ENCODE measurements around the gene BRWD1. TPM values are rescaled to one million over a fixed set of nuclear protein-coding genes. Genes with fewer than 3 reads are reported as not detected.
A peak's percentile ranks its signal among the peaks of the same experiment; 100 is the strongest.

Gene BRWD1
- total and polyA plus RNA-seq, 2 of the 13 experiments (the other 11 are each of a cell fraction or from before 2014, with no cell fraction given): 13.9 to 28.0 TPM

GRCh38 chr21:39183272-39184049 is 130.0 kb downstream of the BRWD1 start, which contains the start of gene PSMG1 (continued):
- peak; percentile 91 for TF ChIP-seq SRSF1 (optimal IDR thresholded peaks at IDR 0.05; ENCODE audit: low read depth, low read length)
- TF ChIP-seq ATF4 (CRISPR knock-in tag; IDR thresholded peaks at IDR 0.05): peak in 1 of 2 experiments; percentile 71; a peak in 2 of 4 replicates
- no peak for TF ChIP-seq SKIL (CRISPR knock-in tag; IDR thresholded peaks at IDR 0.05; ENCODE audit: borderline replicate concordance)
- no peak for TF ChIP-seq JARID2 (CRISPR knock-in tag; IDR thresholded peaks at IDR 0.05; ENCODE audit: insufficient replicate concordance)
- TF ChIP-seq BCL6 (CRISPR knock-in tag; IDR thresholded peaks at IDR 0.05): 0 out of 2 replicates have a peak, but pooled peaks have one; percentile 14
- no peak; the same call in 1 of the 2 replicates for TF ChIP-seq THAP8 (CRISPR knock-in tag; IDR thresholded peaks at IDR 0.05; ENCODE audit: borderline replicate concordance)
- peak; percentile 79 for TF ChIP-seq SALL1 (CRISPR knock-in tag; IDR thresholded peaks at IDR 0.05)
- TF ChIP-seq TCF12 (IDR thresholded peaks at IDR 0.05): no peak
- TF ChIP-seq TCF12 (CRISPR knock-in tag; IDR thresholded peaks at IDR 0.05): 0 out of 2 replicates have a peak, but pooled peaks have one; percentile 46
- TF ChIP-seq RORA (CRISPR knock-in tag; IDR thresholded peaks at IDR 0.05): no peak
- TF ChIP-seq KAT7 (CRISPR knock-in tag; IDR thresholded peaks at IDR 0.05; ENCODE audit: borderline replicate concordance): peak; percentile 95
- no peak for TF ChIP-seq ZNF101 (CRISPR knock-in tag; IDR thresholded peaks at IDR 0.05; ENCODE audit: borderline replicate concordance, low read depth)
- TF ChIP-seq NFATC3 (CRISPR knock-in tag; IDR thresholded peaks at IDR 0.05): no peak
- TF ChIP-seq NR0B2 (CRISPR knock-in tag; IDR thresholded peaks at IDR 0.05): peak; percentile 78; the same call in 1 of the 2 replicates
- 0 out of 2 replicates have a peak, but pooled peaks have one; percentile 48 for TF ChIP-seq ZNF775 (CRISPR knock-in tag; IDR thresholded peaks at IDR 0.05; ENCODE audit: borderline replicate concordance)
- peak; percentile 38; the same call in 1 of the 2 replicates for TF ChIP-seq HBP1 (CRISPR knock-in tag; IDR thresholded peaks at IDR 0.05; ENCODE audit: low read depth)
- 0 out of 2 replicates have a peak, but pooled peaks have one; percentile 22 for TF ChIP-seq ZKSCAN8 (CRISPR knock-in tag; IDR thresholded peaks at IDR 0.05; ENCODE audit: borderline replicate concordance)
- TF ChIP-seq ZFP36L1 (CRISPR knock-in tag; IDR thresholded peaks at IDR 0.05): no peak
- 0 out of 2 replicates have a peak, but pooled peaks have one; percentile 30 for TF ChIP-seq EED (CRISPR knock-in tag; IDR thresholded peaks at IDR 0.05)
- no peak; the same call in 1 of the 2 replicates for TF ChIP-seq ZNF605 (CRISPR knock-in tag; IDR thresholded peaks at IDR 0.05)
